HG02759 (cell line): ENCODE measurements around the gene ALK.

Source experiments
- ATAC-seq: cut with Tn5 transposase; IDR thresholded peaks from one replicate; pipeline ENCODE4 v1.9.1; 2021; ENCODE audit warnings: mild to moderate bottlenecking, moderate library complexity; ENCODE audit not compliant: unreplicated experiment

The ALK gene

DNA sequence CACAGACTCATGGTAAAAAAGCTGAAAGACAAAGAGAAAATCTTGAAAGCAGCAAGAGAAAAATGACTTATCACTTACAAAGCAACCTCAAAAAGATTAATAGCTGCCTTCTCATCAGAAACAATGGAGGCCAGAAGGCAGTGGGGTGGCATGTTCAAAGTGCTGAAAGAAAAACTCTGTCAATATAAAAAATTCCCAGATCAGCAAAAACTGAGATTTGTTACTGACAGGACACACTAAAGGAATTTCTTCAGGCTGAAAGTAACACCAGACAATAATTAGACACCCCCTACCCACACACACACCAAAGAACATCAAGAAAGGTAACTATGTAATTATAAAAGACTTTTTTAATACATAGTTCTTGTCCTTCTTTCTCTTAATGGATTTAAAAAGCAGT lies 495.0 kb downstream of the ALK start:
- no peak for ATAC-seq

DNA sequence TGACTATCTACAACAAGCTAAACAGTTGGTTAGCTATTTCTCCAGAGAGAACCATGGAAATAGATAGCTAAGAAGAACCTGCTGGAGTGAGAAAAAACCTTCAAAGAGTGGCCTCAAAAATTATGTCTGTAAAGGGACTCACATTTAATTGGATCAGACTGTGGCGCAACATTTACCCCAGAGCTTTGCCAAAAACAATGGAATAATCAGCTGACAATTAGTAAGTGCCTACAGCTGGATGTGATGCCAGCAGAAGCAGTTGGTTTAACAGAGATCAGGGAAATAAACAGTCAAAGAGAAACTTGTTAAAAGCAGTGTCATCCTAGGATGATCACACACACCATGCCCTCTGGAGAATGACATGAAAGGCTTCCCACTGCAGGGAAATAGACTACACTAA lies 495.5 kb downstream of the ALK start:
- ATAC-seq = no peak

DNA sequence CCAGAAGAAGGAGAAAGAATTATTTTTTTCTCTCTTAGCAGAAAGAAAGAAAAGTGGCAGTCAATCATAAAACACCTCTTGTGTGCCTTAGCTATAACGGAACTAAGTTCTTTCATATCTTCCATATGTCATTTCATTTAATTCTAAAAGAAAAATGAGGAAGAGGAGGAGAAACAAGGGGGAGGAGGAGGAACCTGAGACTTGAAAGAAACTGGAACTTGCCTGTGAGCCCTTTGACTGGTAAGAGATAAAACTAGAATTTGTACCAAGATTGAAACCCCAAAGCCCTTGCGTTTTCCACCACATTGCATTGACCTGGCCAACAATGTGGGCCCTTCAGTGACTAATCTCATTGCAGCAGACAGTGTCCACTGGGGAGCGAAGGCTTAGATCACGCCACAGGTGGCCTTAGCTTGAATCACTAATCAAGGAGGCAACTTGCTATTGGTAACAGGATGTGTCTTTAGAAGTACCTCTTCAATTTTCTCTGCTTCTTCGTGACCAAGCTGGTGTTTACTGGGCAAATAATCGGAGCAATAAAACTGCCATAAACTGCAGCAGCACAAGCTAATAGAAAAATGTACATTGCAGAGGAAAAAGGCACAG lies 498.2 kb downstream of the ALK start:
- ATAC-seq = no peak

DNA sequence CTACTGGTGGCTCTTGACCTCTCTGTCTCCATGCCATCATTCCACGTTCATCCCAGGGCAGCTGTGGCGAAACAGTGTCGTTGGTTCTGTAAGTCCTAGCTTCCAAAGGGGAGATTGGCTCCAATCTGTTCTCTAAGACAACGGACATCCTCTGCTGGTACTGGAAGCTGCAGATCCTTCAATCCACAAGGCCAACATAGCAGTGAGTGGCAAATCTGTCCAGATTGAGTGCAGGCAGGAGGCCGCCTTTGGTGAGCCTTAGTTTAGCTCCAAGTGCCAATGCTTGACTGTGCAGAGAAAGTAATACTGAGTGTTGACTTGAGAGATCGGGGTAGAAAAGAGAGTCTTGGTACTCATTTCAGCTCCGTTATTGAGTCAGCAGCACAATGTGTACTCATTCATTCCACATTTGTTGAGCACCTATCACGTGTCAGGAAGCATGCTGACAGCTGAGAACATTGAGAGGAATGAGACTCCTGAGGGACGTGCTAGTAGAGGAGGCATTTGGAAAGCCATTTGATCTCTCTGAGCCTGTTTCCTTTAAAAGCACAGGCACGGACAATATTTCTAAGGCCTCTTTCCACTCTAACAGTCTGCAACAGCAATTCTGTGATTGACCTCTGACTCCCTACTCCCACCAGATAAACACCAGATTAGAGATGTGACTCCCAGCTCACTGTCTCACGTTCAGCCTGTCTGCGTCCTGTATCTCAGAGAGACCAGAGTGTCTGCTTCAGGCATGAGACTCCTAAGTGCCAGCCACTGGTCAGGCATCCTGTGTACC lies 500.2 kb downstream of the ALK start:
- ATAC-seq = no peak

DNA sequence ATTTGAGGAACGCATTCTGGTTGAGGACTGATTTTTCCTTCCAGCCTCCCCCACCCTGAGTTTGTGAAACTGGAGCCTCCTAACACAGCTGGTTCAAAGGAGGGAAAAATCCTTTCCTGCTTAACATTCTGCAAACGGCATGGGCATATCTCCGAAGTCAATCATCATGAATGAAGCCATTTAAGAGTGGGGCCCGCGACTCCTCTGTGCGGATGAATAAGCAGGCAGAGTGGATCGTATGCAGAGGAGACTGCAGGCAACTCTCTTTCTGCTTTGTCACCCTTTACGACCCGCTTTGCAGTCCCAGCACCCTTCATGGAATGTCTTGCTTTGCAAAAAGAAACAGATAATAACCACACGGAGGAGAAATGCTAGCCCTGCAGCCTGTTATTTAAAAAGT lies 500.9 kb downstream of the ALK start:
- ATAC-seq = no peak

DNA sequence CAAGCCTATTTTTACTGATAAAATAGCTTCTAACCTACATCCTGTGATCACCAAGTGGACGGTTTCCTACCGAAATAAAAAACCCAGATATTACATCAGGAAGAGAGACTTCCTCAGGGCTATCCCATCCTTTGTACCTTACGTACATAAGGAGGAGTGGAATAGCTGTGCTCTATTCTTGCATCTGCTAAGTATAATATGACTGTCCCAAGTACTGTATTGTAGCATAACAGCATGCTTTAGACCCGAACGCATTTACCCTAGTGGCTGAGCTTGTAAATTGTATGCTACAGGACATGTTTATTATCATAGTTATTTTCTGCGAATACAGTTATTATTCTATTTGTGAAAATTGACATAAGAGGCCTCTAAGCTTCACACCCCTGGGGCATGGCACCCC lies 503.8 kb downstream of the ALK start:
- ATAC-seq = no peak

DNA sequence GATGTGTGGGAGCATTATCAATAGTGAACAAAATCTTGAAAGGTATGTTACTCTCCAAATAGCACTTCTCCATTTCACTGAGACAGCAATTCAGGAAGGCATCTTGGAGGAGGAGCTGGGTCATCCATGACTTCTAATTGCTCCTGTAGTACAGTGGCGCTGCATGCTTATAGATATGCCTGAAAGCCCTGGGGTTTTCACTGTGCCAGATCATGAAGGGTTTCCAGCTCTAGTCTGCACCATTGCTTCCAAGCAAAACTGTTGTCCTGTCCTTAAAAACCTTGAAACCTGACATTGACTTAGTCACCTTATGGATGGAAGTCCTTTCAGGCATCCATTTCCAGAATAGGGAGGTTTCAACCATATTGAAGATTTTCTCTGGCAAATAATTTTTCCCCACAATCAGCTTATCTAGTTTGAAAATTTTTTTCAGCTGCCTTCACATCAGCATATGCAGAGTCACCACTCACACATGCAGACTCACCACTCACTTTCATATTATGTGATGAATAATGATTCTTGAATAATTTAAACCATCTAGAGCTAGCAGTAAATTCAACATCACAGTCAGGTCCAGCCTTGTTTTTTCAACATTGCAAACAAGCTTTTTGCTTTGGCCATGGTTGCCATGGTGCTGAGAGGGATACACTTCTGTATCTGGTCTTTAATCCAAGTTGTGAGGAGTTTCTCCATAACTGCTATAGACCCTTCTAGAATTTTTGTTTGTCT lies 509.0 kb downstream of the ALK start:
- ATAC-seq = no peak

DNA sequence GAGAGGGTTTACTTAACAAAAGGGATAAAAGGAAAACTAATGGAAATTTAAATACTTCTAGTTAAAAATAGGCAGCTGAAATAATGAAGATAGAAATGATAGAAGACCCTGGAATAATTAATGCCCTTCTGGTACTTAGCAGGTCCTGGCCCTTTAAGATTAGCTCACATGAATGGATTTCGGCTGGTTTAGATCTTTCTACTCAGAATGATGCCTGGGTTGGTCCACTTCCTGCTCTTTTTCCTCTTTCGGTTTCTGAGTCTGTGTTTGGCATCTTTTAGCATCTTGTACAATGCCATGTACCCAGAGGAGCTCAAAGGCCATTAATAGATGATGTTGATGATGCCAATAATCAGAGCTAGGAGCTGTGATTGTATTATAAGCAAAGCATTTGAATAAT lies 515.7 kb downstream of the ALK start:
- ATAC-seq = no peak

DNA sequence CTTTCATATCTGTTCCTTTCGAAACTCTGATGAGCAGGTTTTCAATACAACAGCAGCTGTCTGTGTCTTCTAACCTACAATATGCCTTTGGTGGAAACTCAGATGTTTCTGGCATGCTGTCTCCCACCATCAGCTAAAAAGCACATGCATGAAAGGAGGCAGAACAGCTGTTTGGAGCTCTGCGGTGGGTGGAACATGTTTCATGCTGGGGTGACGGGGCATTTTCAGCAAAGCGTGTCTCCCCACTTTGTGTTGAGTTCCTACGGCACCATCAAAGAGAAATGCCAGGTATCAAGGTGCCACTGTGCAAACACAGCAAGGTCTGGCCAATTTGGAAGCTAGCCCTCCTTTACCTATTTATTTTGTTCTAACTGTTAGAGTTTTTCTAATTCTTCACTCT lies 516.1 kb downstream of the ALK start:
- no peak for ATAC-seq

DNA sequence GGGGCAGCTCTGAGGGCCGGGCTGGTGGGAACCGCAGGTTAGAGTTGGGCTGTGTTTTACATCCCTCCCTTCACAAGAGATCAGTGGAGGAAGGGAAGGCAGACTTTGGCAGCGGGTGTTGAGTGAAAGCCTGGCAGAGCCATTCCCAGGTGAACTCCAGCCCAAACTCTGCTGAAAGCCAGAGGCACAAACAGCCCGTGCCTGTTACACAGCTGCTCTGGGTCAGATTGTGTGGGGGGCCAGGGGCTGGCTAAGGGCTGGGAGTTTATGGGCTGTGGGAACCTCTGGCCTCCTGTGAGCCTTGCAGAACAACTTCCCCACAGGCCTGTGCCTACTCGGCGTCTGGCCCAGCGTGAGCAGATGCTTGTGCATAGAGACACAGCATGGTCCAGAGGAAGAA lies 519.4 kb downstream of the ALK start:
- ATAC-seq = no peak

DNA sequence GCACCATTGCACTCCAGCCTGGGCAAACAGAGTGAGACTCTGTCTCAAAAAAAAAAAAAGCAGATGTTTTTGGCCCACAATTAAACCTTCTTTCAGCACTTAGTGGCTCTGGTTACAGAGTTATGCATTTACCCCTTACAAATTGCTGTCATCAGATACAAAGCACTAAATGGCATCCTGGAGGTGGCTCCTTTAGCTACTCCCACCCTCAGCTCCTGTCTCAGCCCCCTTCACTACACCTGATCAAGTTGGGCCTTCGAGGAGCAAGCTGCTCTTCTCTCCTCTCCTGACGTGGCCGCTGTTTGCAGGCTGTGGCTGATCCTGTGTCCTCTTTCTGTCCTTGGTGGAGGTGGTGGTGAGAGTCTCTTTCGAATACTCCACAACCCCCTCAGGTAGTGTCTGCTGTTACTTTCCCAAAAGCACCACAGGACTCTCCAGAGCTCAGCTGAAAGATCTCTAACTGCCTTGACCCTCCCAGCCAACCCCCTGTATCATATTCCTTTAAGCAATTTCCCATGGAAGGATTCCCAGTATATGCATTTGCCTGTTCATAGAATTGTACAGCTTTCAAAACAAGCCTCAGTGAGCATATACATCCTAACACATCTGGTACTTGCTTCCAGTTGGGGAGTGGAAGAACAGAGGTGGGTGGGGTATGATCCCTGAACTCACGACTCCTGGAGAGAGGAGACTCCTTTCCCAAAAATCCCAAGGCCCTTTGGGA lies 520.3 kb downstream of the ALK start:
- ATAC-seq = no peak

DNA sequence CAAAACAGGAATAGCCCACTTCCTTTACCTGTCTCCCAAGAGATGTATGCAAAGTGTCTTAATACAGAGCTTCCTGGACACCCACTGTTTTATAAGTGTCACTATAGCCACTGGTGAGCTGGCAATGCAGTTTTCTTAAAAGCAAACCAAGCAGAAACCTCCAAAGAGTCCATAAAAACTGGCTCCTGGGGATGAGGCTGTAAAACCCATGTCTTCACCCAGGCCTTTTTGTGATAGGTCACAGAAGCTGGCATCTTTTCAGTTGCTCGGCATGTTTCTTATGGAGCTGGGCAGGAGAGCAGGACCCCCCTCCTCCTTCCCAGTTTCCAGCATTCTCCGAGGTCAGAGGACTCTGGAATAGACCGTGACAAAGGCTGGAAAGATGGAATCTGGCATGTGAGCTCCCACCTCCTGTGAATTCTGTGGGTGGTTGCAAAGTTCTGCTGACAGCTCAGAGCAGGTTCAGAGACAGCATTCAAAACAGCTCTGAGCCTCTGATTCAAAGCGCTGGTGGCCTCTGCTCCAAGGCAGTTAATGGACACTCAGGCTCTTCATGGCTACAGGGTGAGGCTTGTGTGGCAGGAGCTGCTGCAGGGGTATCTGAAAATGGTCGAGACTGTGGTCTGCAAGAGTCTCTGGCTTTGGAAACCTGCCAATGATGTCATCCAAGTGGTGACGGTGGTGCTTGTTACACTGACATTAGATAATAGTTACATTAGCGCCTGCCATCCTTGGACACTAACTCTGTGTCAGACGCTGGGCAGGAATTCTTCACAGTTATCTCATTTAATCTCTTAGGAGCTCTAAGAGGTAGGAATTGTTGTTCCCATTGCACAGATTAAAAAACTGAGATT lies 522.8 kb downstream of the ALK start:
- no peak for ATAC-seq

DNA sequence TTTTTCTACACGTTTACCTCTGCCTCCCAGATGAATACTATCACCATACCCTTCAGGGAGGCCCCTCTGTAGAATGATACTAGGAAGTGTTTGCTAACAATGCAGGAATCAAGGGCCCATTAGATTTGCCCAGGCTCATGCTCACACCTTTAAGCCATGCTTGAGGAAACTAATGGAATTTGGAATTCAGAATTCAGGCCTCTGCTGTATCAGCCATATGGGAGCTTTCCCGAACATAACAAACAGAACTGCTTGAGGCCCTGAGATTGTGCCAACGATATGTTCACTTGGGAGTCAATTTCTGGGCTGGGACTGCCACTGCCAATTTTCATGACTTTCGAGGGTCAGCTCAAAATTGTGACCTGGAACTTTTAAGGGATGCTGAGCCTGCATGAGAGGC lies 523.7 kb downstream of the ALK start:
- ATAC-seq = no peak

DNA sequence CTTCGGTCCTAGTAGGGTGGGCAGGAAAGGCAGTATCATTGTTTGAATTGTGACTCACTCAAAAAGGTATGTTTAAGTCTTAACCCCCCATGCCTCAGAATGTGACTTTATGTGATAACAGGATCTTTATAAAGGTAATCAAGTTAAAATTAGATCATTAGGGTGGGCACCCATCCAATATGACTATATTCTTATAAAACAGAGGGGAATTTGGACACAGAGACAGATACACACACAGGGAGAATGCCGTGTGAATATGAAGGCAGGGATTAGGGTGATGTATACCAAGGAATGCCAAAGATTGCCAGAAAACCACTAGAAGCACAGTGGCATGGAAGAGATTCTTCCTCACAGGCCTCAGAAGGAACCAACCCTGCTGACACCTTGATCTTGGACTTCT lies 524.3 kb downstream of the ALK start:
- ATAC-seq = no peak

DNA sequence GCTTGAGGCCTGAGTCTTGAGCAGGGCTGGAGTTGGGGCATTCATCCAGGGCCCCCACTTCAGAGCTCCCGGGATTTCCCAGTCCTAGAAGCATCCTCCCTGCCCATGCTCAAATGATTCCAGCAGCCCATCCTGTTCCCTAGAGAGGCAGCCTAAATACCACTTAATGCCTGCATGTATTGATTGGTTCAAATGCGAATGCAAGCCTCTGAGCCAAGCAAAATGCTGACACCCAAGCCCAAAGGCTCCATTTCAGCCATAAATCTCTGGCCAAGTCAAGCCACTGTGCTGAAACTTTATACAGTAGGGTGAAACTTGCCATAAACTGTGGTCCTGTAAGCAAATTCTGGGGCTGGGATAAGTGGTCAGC lies 526.4 kb downstream of the ALK start:
- ATAC-seq = no peak

DNA sequence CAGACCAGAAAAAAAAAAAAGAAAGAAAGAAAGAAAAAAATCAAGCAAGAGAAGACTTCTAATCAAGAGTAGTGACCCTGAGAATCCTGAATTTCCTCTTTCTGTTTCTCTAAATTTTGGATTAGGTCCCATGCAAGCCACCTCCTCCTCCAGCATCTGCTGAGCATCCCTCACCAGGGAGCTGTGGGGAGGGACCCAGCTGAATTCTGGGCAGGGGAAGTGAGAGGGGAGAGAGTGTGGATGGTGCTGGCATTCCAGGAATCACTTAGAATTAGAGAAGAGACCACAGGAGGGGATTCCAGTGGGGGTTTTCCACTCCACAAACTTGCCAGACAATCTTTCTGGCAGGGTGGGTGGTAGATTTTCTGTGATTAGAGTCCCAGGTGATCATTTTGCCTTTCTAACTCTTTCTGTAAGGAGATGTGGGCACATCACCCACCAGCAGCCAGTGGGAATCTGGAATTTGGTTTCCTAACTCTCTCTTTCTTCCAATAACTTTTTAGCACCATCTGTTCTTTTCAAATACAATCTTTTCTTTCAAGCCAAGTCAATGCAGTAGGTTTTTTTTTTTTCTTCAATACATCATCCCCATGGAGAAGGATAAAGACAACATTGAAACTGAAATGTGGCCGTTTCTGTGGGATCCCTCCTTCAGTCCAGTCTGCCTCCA lies 526.9 kb downstream of the ALK start:
- no peak for ATAC-seq

DNA sequence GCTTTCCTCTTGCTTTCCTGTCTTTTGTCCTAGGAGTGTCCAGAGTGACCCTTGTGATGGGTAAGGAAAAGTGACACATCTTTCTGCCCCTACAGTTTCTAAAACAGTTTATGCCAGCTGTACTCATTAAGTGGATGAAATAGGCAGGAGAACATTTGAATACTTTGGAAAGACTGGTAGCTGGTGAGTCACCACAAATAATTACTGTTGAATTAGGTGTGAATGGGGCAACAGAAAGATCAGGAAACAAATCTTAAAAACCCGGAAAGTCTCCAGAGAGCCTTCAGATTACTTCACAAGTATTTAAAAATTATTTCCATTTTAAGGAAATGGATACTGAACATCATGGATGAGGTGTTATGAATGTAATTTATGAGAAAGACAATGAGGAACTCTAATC lies 527.7 kb downstream of the ALK start:
- ATAC-seq = no peak

DNA sequence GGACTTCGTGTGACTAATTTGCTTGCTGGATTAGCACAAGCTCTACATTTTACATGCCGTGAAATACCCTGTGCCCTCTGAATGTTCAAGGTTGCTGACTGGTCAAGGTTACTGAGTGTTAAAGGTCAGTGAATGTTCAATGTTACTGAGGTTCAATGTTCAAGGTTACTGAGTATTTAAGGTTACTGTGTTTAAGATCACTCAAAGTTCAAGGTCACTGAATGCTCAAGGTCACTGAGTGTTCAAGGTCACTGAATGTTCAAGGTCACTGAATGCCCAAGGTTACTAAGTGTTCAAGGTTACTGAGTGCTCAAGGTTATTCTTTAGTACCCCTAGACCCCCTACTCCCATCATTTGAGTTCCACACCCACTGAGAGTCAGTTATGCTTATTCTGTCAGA lies 528.6 kb downstream of the ALK start:
- ATAC-seq = no peak

DNA sequence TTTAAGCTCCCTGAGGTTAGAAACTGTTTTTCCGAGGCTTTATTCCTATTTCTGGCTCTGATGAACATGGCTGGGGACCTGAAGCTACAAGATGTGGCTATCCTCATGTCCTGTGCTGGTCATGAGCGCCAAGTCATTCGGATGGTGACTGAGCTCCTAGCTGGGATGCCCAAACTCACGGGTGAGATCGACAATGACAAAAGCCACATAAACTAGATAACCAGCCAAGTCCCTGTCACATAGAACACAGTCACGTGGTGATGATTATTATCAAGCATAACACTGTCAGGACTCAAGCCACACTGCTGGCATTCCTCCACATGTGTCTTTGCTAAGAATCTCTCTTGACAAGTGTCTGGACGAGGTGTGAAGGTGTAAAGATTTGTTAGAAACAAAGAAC lies 531.2 kb downstream of the ALK start:
- ATAC-seq = no peak

DNA sequence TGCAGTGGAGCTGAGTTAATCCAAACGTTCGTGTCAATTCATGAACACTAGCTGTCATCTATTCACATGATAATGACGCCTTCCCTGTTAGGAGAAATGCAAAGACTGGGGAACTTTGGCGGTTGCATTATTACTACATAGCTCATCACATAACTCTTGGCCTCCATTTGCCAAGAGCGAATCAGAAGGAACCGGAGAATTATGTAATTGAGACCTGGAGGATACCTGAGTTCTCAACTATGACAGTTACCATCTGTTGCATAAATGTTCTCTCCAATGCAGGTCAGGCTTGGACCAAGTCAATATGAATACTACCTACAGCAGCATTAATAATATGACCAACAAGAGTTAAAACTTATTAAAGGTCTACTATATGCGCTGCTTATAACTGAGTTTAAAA lies 531.7 kb downstream of the ALK start:
- ATAC-seq = no peak
